ENCODE data around the gene PRKCB.

The PRKCB gene

GRCh38 chr16:24036038-24036543, 200.3 kb downstream of the PRKCB start:
- TF ChIP-seq POLR2AphosphoS5 (IDR thresholded peaks at IDR 0.05; ENCODE audit: low read depth, low read length): no peak
- TF ChIP-seq REST (IDR thresholded peaks at IDR 0.05; ENCODE audit: insufficient read depth in 1 of 2, low read depth in 2 of 2, low read length in 2 of 2): no peak
- no peak for TF ChIP-seq SIN3A (IDR thresholded peaks at IDR 0.05; ENCODE audit: borderline replicate concordance, insufficient read depth, low read length)
- TF ChIP-seq FOXP2 (optimal IDR thresholded peaks at IDR 0.05; ENCODE audit: borderline replicate concordance, extremely low read depth, extremely low read length, insufficient read depth): no peak

DNA sequence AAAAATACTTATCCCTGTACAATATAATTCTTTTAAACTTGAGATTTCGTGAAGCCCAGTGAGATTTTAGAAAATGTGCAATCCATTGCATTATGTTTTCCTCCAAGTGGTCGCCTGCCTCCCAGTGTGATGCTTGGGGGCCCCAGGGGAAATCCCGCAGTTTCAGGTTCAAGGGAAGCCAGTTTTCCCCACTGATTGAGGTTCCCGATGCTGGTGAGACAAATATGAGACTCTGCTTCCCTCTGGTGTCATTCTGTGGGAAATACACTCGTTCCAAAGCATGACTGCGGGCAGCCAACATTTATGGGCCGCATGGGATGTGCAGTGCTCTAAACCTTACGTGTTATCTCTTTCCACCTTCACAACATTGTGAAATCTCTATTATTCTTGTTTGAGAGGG, 200.8 kb downstream of the PRKCB start:
- TF ChIP-seq REST (IDR thresholded peaks at IDR 0.05; ENCODE audit: insufficient read depth in 1 of 2, low read depth in 2 of 2, low read length in 2 of 2) (no peak), TAF1 (IDR thresholded peaks at IDR 0.05; ENCODE audit: borderline replicate concordance, insufficient read depth, low read length) (no peak), SIN3A (IDR thresholded peaks at IDR 0.05; ENCODE audit: borderline replicate concordance, insufficient read depth, low read length) (no peak), POLR2AphosphoS5 (IDR thresholded peaks at IDR 0.05; ENCODE audit: low read depth, low read length) (no peak), FOXP2 (optimal IDR thresholded peaks at IDR 0.05; ENCODE audit: borderline replicate concordance, extremely low read depth, extremely low read length, insufficient read depth) (no peak)

- TF ChIP-seq FOXP2 (optimal IDR thresholded peaks at IDR 0.05; ENCODE audit: borderline replicate concordance, extremely low read depth, extremely low read length, insufficient read depth): no peak
- TF ChIP-seq TAF1 (IDR thresholded peaks at IDR 0.05; ENCODE audit: borderline replicate concordance, insufficient read depth, low read length): no peak
- TF ChIP-seq SIN3A (IDR thresholded peaks at IDR 0.05; ENCODE audit: borderline replicate concordance, insufficient read depth, low read length): no peak
- no peak for TF ChIP-seq POLR2AphosphoS5 (IDR thresholded peaks at IDR 0.05; ENCODE audit: low read depth, low read length)
- TF ChIP-seq REST (IDR thresholded peaks at IDR 0.05; ENCODE audit: insufficient read depth in 1 of 2, low read depth in 2 of 2, low read length in 2 of 2): no peak
These were observed 201.6 kb downstream of the PRKCB start for GRCh38 chr16:24037335-24037734.

DNA sequence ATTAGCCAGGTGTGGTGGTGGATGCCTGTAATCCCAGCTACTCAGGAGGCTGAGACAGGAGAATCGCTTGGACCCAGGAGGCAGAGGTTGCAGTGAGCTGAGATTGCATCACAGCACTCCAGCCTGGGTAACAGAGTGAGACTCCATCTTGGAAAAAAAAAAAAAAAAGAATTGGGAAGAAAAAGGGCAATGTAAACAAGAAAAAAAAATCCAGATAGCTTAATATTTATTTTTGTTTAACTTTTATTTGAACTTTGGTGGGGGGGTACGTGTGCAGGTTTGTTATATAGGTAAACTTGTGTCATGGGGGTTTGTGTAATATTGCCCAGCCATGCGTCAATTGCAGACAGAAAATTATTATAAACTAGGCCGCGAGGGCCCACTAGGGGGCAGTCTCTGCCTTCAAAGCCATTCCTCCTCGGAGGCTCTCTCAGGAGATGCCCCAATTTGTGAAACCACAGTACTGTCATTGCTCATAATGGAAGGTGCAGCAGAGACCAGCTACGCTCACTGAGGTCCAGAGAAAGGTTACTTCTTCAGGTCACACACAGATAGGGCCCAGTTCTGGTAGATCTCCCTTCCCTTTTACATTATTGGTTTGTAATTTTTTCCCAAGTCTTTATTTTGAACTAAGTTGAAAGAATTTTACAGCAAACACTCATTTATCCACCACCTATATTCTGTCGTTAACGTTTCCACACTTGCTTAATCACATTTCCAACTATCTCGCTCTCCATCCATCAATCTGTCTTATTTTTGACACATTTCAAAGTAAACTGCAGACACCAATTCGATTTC, 206.2 kb downstream of the PRKCB start:
- TF ChIP-seq SIN3A (IDR thresholded peaks at IDR 0.05; ENCODE audit: borderline replicate concordance, insufficient read depth, low read length): no peak
- TF ChIP-seq POLR2AphosphoS5 (IDR thresholded peaks at IDR 0.05; ENCODE audit: low read depth, low read length): no peak
- no peak for TF ChIP-seq REST (IDR thresholded peaks at IDR 0.05; ENCODE audit: insufficient read depth in 1 of 2, low read depth in 2 of 2, low read length in 2 of 2)
- no peak for TF ChIP-seq FOXP2 (optimal IDR thresholded peaks at IDR 0.05; ENCODE audit: borderline replicate concordance, extremely low read depth, extremely low read length, insufficient read depth)
- no peak for TF ChIP-seq TAF1 (IDR thresholded peaks at IDR 0.05; ENCODE audit: borderline replicate concordance, insufficient read depth, low read length)

Data from PFSK-1 (cell line).